H1 (cell line): ENCODE results near the gene CYB5B. TPM values are rescaled to one million over a fixed set of nuclear protein-coding genes. Genes with fewer than 3 reads are reported as not detected.

ENCODE experiments used
- GABPA ChIP-seq: IDR thresholded peaks from 2 replicates; pipeline ENCODE4 v1.6.1; 2011; ENCODE audit warnings: mild to moderate bottlenecking, low read length, moderate library complexity, borderline replicate concordance; ENCODE audit not compliant: insufficient read depth
- POLR2A ChIP-seq, 2 experiments: IDR thresholded peaks; 1 replicate in 1 of 2; 2 replicates in 1 of 2; pipeline ENCODE4 v1.6.1; 2011; ENCODE audit warnings: low read depth in 2 of 2, low read length in 2 of 2, mild to moderate bottlenecking in 2 of 2; ENCODE audit errors: control extremely low read depth in 1 of 2
- RBBP5 ChIP-seq: IDR thresholded peaks from 2 replicates; pipeline ENCODE4 v1.7.1; 2012; ENCODE audit warnings: low read depth, mild to moderate bottlenecking, inconsistent platforms, low read length, moderate library complexity, borderline replicate concordance
- ZNF274 ChIP-seq: IDR thresholded peaks from 2 replicates; pipeline ENCODE4 v1.7.0; 2012; ENCODE audit warnings: low read length, borderline replicate concordance; ENCODE audit errors: extremely low read depth
- polyA plus RNA-seq, 7 experiments: library from polyadenylated mRNA; depleted of rRNA in 3 of 7; stranded (reverse) in 5 of 7; unstranded in 2 of 7; fragments of >200 nt in 5 of 7; fragments of 200-250 nt in 2 of 7; gene quantifications; 1 replicate in 5 of 7; 2 replicates in 1 of 7; 4 replicates in 1 of 7; pipeline versions ENCODE4 v1.2.1 to v1.2.3, GENCODE V29; 2011 to 2013; ENCODE audit warnings: missing spikeins in 2 of 7, mixed read lengths in 2 of 7
- total RNA-seq: library from RNA; stranded (reverse); fragmentation: NEBNext Ultra II Directional; extraction: Animal tissue kit (Norgen Biotek cat#: 25700); gene quantifications from 2 replicates; pipeline ENCODE4 v1.2.1, GENCODE V29; 2021
- TF ChIP-seq, protein P1 (sequence below): IDR thresholded peaks from 2 replicates; pipeline ENCODE4 v1.6.1; 2012; ENCODE audit warnings: low read length, inconsistent platforms

Gene CYB5B
- total and polyA plus RNA-seq, 2 of the 8 experiments (the other 6 are each of a cell fraction or from before 2014, with no cell fraction given) = 108 to 127 TPM

DNA sequence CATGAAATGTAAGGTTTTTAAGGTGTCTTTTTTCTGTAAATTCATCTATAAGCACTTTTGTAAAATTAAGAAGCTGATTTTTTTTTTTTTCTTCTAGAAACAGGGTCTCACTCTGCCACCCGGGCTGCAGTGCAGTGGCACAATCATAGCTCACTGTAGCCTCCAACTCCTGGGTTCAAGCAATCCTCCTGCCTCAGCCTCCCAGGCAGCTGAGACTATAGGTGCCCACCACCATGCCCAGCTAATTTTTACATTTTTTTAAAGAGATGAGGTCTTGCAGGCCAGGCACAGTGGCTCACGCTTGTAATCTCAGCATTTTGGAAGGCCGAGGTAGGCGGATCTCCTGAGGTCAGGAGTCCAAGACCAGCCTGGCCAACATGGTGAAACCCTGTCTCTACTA is 4.5 kb upstream of the CYB5B start (continued):
- no peak for TF ChIP-seq RBBP5
- TF ChIP-seq, protein P1, sequence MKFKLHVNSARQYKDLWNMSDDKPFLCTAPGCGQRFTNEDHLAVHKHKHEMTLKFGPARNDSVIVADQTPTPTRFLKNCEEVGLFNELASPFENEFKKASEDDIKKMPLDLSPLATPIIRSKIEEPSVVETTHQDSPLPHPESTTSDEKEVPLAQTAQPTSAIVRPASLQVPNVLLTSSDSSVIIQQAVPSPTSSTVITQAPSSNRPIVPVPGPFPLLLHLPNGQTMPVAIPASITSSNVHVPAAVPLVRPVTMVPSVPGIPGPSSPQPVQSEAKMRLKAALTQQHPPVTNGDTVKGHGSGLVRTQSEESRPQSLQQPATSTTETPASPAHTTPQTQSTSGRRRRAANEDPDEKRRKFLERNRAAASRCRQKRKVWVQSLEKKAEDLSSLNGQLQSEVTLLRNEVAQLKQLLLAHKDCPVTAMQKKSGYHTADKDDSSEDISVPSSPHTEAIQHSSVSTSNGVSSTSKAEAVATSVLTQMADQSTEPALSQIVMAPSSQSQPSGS = no peak
- TF ChIP-seq ZNF274 = no peak
- no peak for TF ChIP-seq POLR2A (IDR thresholded peaks at IDR 0.05; ENCODE audit: control extremely low read depth in 1 of 2, low read depth in 2 of 2, low read length in 2 of 2)
- TF ChIP-seq GABPA = no peak
